Measurements from ENCODE around the gene ZIC2.
"Not testable (repeated sequence)": the region's sequence is repeated elsewhere in the genome, so short reads cannot be mapped to it uniquely, and the experiment has no call there.

The ZIC2 gene

GRCh38 chr13:100019780-100020356 is 38.3 kb downstream of the ZIC2 start:
- no peak for DNase-seq (ENCODE audit: low spot score)

DNA sequence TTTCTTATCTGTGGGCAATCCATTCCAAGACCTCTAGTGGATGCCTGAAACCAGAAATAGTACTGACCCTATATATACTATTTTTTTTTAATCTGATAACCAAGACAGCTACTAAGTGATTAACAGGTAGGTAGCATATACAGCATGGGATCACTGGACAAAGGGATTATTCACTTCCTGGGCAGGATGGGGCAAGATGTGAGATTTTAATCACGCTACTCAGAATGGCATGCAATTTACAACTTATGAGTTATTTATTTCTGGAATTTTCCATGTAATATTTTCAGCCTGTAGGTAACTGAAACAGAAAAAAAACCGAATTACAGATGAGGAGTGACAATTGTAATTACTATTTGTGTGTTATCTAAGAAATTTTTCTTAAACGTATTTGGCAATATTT is 41.2 kb downstream of the ZIC2 start:
- DNase-seq (ENCODE audit: low spot score): no peak

GRCh38 chr13:100024023-100024422 is 42.4 kb downstream of the ZIC2 start:
- DNase-seq (ENCODE audit: low spot score): no peak

GRCh38 chr13:100029933-100030332 is 48.3 kb downstream of the ZIC2 start:
- no peak for DNase-seq (ENCODE audit: low spot score)

- DNase-seq (ENCODE audit: low spot score): not testable (repeated sequence)
Measured at GRCh38 chr13:100032642-100033041, 51.1 kb downstream of the ZIC2 start.

DNA sequence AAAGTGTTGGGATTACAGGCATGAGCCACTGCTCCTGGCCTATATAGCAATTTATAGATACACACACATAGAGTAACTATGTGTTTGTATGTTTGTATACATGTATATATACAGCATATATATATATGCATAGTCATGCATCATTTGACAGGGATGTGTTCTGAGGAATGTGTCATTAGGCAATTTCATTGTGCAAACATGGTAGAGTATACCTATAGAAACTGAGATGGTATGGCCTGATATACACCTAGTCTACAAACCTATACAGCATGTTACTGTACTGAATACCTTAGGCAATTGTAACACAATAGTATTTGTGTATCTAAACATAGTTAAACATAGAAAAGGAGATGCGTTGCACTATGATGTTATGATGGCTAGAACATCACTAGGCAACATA is 54.4 kb downstream of the ZIC2 start:
- no peak for DNase-seq (ENCODE audit: low spot score)

Measured in NAMALWA (cell line).